ENCODE measurements around the gene NOS1AP. TPM values are rescaled to one million over a fixed set of nuclear protein-coding genes. Genes with fewer than 3 reads are reported as not detected.

The NOS1AP gene
- total RNA-seq, 2 experiments from 2014 or later = not detected

- intact Hi-C loops (cut with micrococcal nuclease; ENCODE audit: unreplicated experiment) = no loop called here
- TF ChIP-seq CTCF (conservative IDR thresholded peaks at IDR 0.05; ENCODE audit: low read length) (no peak), EZH2phosphoT487 (IDR thresholded peaks at IDR 0.05; ENCODE audit: borderline replicate concordance, low read depth, low read length) (no peak)
Measured at GRCh38 chr1:162390396-162391185, 321.1 kb downstream of the NOS1AP start.

GRCh38 chr1:162391790-162392563, 322.5 kb downstream of the NOS1AP start:
- no TSS peak for BruUV-seq (replicated peaks)
- DNase-seq (ENCODE audit: low spot score) = peak; percentile 35
- intact Hi-C loops (cut with micrococcal nuclease; ENCODE audit: unreplicated experiment) = loop anchor here (2.0 kb wide), 1 partner anchor 335 kb away; no protein-coding TSS in a partner anchor

More at GRCh38 chr1:162390396-162391185, 321.1 kb downstream of the NOS1AP start:
- H3K9me3 ChIP-seq (ENCODE audit: low read length) = no peaks in the 10 kb centered on the region
- no peaks in the 10 kb centered on the region for H4K20me1 ChIP-seq (ENCODE audit: insufficient read depth, low read length)
- BruUV-seq (replicated peaks) = no TSS peak
- H3K79me2 ChIP-seq (ENCODE audit: insufficient read depth, low read depth, low read length) = no peaks in the 10 kb centered on the region
- no peak overlapping the region for H2AFZ ChIP-seq (ENCODE audit: low read length)
- POLR2A ChIA-PET = no interaction called here
- no peaks in the 10 kb centered on the region for H3K4me1 ChIP-seq (ENCODE audit: insufficient read depth, low read length, poor library complexity, severe bottlenecking)
- no peak overlapping the region for H3K4me3 ChIP-seq (ENCODE audit: low read depth, low read length, poor library complexity, severe bottlenecking)
- no peak for DNase-seq (ENCODE audit: low spot score)
- CTCF ChIA-PET (ENCODE audit: unreplicated experiment) = interaction anchor here (0.6 kb wide), 1 partner anchor 11 kb away, joined by 4 read pairs; no protein-coding TSS in a partner anchor
- H3K36me3 ChIP-seq (ENCODE audit: insufficient read depth, low read length) = no peaks in the 10 kb centered on the region
- no peak overlapping the region for H3K27ac ChIP-seq (ENCODE audit: low read depth, low read length, poor library complexity, severe bottlenecking)
- H3K9me2 ChIP-seq (ENCODE audit: insufficient read depth, low read length) = no peaks in the 10 kb centered on the region
- no peak overlapping the region for H3K4me2 ChIP-seq (ENCODE audit: low read length)

More at GRCh38 chr1:162391790-162392563, 322.5 kb downstream of the NOS1AP start:
- Histone ChIP-seq H3K9me2 (ENCODE audit: insufficient read depth, low read length) (no peaks in the 10 kb centered on the region), H3K9me3 (ENCODE audit: low read length) (no peaks in the 10 kb centered on the region), H4K20me1 (ENCODE audit: insufficient read depth, low read length) (no peaks in the 10 kb centered on the region), H3K79me2 (ENCODE audit: insufficient read depth, low read depth, low read length) (no peaks in the 10 kb centered on the region), H3K27ac (ENCODE audit: low read depth, low read length, poor library complexity, severe bottlenecking) (no peak overlapping the region), H3K4me3 (ENCODE audit: low read depth, low read length, poor library complexity, severe bottlenecking) (no peak overlapping the region), H3K36me3 (ENCODE audit: insufficient read depth, low read length) (no peaks in the 10 kb centered on the region), H3K4me1 (ENCODE audit: insufficient read depth, low read length, poor library complexity, severe bottlenecking) (no peaks in the 10 kb centered on the region), H3K4me2 (ENCODE audit: low read length) (no peak overlapping the region), H2AFZ (ENCODE audit: low read length) (no peak overlapping the region)
- ChIA-PET CTCF (ENCODE audit: unreplicated experiment) (no interaction called here), POLR2A (no interaction called here)
- no peak for TF ChIP-seq EZH2phosphoT487 (IDR thresholded peaks at IDR 0.05; ENCODE audit: borderline replicate concordance, low read depth, low read length)
- peak; percentile 84 for TF ChIP-seq CTCF (conservative IDR thresholded peaks at IDR 0.05; ENCODE audit: low read length)

Measured in OCI-LY7 (cell line).